ENCODE results near the gene TMCC1.
"Not testable (repeated sequence)": the region's sequence is repeated elsewhere in the genome, so short reads cannot be mapped to it uniquely, and the experiment has no call there.

Gene TMCC1

DNA sequence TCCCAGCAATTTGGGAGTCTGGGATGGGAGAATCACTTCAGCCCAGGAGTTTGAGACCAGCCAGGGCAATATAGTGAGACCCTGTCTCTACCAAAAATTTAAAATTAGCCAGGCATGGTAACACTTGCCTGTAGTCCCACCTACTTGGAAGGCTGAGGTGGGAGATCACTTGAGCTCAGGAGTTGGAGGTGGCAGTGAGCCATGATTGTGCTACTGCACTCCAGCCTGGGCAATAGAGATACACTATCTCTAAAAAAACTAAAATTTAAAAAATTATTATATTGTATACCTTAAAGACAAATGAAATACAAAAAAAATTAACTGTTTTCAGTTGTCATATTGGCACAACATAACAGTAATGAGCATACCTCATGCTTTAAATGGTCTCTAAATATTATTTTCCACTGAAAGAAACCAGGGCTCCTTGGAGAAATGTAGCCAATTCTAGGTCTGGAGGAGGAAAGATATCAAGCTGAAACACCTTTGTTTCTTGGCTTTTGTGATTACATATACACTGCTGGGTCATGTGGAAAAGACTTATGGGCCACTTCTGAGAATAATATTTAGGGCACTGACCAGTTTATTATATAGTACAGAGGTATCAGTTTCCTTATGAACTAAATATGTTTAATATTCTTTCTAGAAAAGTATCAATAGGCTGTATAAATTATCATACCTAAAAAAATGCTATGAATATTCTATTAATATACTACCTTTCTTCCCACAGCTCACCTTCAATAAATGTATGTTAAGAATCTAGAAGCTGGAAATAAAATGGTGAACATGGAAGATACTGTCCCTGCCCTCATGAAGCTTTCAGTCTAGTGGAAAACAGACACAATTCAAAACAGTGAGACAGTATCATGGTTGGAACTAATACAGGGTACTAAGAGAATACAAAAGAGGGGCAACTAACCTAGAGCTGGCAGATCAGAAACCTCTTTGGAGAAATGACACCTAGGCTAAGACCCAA, 119.5 kb downstream of the TMCC1 start:
- DNase-seq (ENCODE audit: low read depth in 2 of 2), result no peak

DNA sequence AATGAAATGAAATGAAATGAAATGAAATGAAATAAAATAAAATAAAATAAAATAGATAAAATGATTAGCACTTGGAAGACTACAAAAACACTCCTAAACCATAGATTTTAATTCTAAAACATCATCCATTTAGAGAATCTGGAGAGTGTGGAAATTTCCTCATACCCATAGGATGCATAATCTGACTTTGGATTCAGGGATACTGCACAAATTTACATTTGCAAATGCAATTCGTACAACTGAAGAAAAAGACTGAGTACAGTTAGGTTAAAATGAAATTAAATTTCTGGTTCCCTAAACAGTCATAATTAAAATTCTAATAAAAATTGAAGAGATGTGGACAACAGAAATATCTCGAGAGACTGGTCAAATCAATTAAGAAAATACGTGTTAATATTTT, 122.9 kb downstream of the TMCC1 start:
- no peak for DNase-seq (ENCODE audit: low read depth in 2 of 2)

DNA sequence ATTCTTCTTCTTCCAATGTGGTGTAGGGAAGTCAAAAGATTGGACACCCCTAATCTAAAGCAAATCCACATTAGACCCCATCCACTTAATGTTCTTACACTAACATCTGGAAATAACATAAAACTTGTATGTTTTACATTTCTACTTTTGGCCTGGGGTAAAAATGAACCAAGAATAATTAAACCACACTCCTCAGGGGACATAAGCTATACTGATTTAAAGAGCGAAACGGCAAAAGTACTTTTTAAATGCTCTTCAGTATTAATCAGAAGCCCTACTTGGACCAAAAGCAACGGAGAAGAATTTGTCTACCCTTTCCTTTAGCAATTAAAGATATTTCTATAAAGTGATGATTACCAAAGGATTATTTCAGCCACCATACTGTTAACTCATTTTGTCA, 123.9 kb downstream of the TMCC1 start:
- DNase-seq (ENCODE audit: low read depth in 2 of 2), result no peak

DNA sequence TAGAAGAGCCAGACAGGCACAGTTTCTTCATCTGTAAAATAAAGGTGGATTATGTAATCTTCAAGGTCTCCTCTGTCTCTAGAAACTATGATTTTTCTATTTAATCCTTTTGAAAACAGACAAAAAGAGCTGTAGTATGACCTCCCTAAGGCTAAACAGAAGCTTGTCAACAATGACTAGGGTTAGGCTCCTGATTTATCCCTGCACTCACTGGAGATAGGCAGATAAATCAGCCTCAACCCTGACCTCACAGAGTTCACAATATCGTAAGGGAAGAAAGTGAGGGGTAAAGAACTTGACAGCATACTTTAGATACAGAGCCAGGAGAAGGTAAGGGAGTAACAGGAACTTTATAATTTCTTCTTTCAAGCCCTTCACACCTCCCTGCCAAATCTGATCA, 124.8 kb downstream of the TMCC1 start:
- DNase-seq (ENCODE audit: low read depth in 2 of 2), result no peak

DNA sequence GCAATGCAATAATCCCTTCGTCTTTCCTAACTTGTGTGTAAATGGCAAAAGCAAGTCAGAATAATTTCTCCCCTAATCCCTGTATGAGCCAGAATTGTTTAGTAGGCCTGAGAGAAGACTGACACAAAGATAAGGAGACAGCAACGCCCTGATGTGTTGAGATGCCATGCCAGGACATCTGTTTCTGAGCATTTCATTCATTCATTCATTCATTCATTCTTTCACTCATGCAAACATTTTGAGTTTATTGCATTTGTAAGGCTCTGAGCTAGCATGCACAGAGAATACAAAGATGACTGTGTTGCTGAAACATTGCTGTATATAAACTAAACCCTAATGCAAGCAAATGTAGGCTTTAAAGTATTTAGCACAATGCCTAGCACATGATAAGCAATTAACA, 127.4 kb downstream of the TMCC1 start:
- no peak for DNase-seq (ENCODE audit: low read depth in 2 of 2)

DNA sequence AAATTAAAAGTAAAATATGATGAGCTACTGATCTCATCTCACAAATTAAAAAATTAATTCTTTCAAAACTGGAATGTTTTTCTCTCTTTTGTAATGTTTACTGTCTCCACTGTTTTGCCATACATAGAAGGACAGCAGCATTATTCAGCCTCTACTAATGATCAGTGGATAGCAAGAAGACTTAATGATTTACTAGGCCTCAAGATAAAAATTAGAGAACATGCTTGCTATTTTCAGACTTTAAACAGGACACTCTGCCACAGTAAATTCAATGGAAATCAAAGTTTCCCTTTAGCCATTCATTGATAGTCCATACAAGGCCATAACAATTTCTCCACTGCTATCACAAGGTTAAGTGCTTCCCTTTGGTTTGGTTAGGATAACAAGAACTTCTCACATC, 129.4 kb downstream of the TMCC1 start:
- no peak for DNase-seq (ENCODE audit: low read depth in 2 of 2)

DNA sequence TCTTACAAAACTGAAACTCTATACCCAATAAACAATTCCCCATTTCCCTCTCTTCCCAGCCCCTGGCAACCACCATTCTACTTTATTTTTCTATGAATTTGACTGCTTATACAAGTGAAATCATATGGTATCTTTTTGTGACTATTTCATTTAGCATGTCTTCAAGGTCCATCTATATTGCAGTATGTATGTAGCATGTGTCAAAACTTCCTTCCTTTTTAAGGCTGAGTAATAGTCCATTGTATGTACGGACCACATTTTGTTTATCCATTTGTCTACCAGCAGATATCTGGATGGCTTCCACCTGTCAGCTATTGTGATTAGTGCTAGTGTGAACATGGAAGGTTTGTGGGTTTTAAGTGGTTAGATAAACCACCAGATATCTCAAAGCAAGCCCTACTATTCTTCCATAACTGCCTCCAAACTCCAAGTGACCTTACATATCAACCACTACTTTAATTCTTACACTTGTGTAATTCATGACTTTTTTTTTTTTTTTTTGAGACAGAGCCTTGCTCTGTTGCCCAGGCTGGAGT, 134.7 kb downstream of the TMCC1 start:
- DNase-seq (ENCODE audit: low read depth in 2 of 2), result no peak

DNA sequence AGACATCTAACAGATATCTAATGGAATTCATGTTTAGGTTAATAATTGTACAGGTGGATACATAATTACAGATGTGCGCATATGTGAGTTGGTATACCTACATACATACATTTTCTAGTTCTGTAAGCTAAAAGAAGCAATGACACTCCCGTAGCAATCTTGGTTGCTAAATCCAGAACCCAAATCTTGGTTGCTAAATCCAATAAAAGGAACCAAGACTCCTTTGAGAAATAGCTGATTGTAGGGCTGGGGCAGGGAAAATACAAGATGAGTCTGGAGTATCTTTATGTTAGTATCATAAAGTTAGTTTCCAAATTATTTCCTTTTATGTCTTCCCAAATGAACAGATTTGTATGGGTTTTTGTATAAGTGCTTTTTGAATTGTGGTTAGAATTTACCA, 135.2 kb downstream of the TMCC1 start:
- DNase-seq (ENCODE audit: low read depth in 2 of 2), result no peak

DNA sequence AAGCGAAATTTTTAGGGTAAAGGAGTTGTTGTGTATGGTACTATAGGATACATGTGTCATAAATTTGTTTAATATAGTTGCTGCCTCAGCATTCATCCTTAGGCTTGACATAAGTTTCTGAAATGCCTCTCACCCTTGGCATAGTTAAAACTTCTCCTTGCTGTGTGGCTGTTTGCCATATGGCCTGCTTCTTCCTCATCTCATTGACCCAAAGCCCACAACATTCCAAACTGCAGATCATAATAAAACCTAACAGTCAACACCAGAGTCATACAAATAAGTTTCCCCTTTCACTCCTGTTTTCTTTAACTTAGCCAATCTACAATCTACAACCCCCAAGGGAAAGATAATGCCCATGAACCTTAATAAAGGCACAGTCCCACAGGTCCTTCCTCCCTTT, 136.6 kb downstream of the TMCC1 start:
- peak; percentile 34 to 35 for DNase-seq (ENCODE audit: low read depth in 2 of 2)

DNA sequence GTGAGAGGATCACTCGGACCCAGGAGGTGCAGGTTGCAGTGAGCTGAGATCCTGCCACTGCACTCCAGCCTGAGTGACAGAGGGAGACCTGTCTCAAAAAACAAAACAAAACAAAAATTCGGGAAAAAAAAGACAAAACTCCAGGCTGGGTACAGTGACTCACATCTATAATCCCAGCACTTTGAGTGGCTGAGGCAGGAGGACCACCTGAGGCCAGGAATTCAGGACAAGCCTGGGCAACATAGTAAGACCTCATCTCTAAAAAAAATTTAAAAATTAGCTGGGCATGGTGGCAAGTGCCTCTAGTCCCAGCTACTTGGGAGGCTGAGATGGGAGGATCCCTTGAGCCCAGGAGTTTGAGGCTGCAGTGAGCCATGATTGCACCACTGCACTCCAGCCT, 142.4 kb downstream of the TMCC1 start:
- not testable (repeated sequence) for DNase-seq (ENCODE audit: low read depth in 2 of 2)

DNA sequence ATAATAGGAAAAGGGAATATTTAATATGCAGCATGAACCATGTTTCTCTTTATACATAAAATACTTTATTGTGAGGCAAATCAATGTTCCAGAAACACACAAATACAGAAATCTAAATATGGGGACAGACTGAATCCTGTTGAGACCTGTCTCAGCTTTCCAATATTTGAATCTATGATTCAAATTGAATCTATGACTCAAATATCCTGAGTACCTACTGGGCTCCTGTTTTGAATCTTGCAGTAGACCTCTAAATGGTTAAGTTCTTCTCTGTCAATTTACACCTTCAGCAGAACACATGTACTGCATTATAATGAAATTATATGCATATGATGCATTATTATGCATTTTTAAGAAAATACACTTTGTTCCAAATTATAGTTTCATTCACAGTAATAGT, 143.8 kb downstream of the TMCC1 start:
- DNase-seq (ENCODE audit: low read depth in 2 of 2), result no peak

DNA sequence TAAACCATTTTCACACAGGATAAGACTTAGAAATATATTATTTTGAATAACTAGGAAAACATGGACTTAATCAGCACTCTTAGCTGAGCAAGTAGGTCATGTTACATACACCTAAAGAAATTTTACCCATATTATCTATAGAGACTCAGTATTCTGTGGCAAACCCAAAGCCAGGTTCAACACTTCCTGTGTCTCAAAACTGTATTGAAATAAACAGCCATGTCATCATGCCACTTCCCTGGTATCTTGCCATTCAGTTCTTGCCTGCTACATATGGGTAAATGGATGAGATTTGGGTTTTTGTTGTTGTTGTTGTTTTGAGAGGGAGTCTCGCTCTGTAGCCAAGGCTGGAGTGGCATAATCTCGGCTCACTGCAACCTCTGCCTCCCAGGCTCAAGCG, 145.5 kb downstream of the TMCC1 start:
- no peak for DNase-seq (ENCODE audit: low read depth in 2 of 2)

DNA sequence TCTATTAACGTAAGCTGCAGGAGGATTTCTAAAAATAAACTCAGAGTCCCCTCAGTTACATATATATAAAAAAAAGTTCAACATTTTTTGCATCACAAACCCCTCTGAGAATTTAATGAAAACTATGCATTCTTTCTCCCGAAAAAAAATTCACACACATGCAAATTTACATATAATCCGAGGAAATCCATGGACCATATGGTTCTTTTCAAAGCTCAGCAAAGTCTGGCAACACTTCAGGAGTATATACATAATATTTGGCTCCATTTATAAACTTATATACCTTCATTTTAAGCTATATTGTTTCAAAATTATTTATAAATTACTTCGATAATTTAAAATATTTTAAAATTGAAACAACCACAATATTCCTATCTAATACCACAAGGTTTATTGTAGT, 146.4 kb downstream of the TMCC1 start:
- DNase-seq (ENCODE audit: low read depth in 2 of 2), result no peak

DNA sequence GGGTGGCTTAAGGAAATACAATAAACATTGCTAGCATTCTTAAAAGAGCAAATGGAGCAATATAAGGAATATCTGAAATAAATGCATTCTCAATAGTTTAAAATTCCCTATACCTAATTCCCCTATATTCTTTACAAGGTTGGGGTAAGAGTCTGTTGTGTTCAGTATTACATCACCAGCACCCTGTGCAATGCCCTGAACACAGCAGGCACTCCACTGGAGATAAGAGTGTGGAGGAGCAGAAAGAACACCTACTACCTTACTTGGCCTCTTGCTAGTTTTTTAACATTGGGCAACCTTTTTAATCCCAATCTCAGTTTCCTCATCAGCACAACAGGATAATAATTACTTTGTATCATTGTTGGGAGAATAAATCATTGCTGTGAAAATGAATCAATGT, 146.9 kb downstream of the TMCC1 start:
- no peak for DNase-seq (ENCODE audit: low read depth in 2 of 2)

DNA sequence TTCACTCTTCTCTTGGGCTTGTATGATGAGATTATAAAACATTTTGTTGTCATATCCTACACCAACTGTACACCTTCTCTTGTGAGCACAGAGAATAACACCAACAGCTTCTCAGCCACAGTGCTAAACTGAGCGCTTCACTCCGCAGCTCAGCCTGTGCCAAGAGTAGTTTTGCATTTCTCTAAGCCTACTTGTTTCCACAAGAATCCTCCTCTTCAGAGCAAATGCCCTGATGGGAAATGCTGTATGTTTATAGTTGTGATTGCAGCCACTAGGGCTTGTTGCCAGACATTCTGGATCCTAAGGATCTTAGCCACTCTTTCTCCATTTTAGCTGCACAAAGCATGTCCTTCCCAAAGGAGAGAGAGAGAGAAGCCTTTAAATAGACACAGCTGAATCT, 148.3 kb downstream of the TMCC1 start:
- DNase-seq (ENCODE audit: low read depth in 2 of 2), result peak; percentile 32

DNA sequence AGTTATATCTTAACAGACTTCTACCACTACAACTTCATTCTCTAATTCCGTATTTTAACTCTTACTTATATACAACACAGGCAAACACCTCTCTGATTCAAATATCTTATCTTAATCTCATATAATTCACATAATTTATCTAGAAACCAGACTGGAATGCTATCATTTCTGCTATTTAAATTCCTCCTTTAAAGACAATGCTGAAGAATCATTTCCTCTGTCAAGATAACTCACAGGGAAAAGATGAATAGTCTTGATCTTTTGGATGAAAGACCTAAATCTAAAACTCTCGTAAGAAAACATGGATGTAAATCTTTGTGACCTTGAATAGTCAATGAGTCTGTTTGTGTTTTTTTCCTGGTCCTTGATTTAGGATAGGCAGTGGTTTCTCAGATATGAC, 151.7 kb downstream of the TMCC1 start:
- DNase-seq (ENCODE audit: low read depth in 2 of 2), result no peak

DNA sequence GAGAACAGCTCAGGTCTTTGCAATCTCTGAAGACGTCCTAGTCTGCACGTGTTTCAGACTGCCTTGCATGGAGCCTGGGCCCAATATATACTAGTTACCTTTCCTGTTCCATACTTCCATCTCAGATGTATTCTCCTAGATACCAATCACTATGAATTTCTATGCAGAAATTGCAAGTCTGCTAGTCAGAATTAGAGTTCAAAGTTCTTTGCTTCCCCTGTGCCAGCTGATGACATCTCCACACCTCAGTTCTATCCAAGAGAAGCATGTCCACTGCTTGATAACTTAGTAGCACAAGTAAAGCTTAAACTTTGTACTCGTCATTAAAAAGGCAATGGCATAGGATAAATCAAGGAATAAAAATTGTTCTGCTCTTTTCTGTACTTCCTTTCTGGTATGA, 153.4 kb downstream of the TMCC1 start:
- DNase-seq (ENCODE audit: low read depth in 2 of 2), result no peak

DNA sequence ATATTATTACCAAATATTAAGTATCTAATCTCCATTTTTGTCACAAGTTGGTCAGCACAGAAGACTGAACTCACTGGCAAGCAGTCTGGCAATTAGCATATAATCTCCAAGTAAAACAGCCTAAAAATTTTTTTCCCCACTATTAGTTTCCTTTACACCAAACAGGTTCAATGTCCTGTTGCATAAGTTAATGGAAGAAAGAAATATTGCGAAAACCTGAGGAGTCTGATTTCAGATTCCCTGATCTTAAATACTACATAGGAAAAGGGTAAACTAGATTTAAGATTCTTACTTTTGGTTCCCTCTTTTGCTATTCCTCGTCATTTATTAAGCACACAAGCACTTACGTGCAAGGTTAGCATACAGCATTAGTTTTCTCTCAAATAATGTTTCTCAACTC, 153.9 kb downstream of the TMCC1 start:
- no peak for DNase-seq (ENCODE audit: low read depth in 2 of 2)

DNA sequence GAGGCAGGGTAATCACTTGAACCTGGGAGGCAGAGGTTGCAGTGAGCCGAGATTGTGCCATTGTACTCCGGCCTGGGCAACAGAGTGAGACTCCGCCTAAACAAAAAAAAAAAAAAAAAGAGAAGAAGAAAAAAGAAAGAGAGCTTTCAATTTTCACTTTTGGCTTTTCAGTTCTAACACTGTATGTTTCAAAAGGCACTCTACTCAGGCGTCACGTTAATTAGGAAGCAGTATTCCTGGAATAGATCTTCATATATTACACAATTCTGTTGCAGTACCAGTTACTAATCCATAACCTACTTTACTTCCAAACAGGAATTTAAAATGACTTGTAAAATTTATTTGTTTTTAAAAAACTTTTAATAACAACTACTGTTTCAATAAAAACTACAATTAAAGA, 155.3 kb downstream of the TMCC1 start:
- no peak for DNase-seq (ENCODE audit: low read depth in 2 of 2)

DNA sequence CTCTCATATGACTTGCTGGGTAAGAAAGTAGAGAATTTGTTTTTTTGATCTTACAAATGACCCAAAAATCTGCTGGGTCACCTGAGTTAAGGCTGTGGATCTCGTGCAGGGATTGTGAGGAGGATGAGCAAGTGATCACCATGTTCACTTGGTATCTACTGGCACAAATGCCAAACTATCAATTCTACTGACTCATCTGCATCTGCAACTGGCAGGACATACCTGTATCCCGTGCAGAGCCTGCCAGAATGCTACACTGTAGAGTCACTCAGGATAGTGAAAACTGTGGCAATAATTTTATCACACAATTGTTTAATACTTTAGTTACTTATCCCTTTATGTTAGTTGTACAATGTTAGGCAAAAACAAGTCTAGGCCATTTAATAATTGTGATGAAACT, 157.4 kb downstream of the TMCC1 start:
- no peak for DNase-seq (ENCODE audit: low read depth in 2 of 2)

DNA sequence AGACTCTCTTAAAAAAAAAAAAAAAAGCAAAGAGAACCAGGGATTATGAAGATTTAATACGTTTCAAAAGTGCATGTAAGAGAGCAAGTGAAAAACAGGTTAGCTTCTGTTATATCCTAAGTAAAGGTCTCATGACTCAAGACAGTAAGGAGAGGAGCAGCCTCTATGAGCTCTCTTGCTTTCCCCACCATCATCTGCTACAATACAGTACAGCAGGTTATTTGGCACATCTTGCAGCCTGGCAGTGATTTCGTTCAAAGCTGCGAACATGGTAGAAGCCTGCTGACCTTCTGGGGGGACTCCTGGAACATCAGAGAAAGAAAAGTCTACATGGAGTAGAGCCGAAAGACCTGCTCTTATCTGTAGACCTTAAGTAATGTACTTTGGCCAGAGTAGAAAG, 157.9 kb downstream of the TMCC1 start:
- DNase-seq (ENCODE audit: low read depth in 2 of 2), result no peak

DNA sequence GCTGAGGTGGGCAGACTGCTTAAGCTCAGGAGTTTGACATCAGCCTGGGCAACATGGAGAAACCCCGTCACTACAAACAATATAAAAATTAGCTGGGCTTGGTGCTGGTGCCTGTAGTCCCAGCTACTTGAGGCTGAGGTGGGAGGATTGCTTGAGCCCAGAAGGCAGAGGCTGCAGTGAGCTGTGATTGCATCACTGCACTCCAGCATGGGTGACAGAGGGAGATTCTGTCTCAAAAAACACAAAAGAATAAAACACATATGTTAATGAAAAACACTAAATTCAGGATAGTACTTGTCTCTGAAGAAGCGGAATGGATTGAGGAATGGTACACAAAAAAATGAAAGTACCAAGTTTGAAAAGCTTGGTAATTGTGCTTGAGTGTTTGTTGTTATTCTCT, 159.1 kb downstream of the TMCC1 start:
- DNase-seq (ENCODE audit: low read depth in 2 of 2), result no peak

DNA sequence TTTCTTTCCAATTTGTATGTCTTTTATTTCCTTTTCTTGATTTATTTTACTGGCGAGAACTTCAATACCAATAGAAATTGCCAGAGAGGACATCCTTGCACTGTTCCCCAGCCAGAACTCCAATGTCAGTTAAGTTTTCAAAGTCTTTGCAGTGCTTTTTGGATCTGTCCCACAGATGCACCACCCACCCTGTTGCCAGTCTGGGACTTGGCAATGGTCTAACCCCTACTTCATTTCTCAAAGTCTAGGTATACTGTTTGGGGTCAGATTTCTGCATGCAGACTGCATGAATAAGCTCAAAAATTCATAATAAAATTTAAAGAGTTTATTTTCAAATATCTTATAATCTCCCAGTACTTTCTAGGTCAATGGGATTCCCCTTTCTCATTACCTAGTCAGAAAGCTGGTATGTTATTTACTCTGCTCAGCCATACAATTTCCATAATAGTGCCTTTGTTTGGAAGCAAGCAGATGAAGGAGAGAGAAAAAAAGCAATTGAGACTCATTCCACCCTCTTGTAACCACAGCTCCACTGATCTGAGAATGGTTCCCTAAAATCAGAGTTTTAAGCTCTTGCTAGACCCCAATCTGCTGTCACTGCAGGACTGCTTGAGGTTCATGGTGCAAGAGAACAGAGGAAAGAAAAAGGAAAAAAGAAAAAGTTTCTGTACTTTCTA, 161.2 kb downstream of the TMCC1 start:
- no peak for DNase-seq (ENCODE audit: low read depth in 2 of 2)
